Measurements from ENCODE around the gene FBXL13.

- no peak for TF ChIP-seq RAD21 (IDR thresholded peaks at IDR 0.05; ENCODE audit: low read depth)
- no peak for TF ChIP-seq MAX (IDR thresholded peaks at IDR 0.05)
- no peak for TF ChIP-seq CEBPB (IDR thresholded peaks at IDR 0.05)
- TF ChIP-seq CREB1 (IDR thresholded peaks at IDR 0.05; ENCODE audit: low read depth), result no peak
- TF ChIP-seq, protein P1, sequence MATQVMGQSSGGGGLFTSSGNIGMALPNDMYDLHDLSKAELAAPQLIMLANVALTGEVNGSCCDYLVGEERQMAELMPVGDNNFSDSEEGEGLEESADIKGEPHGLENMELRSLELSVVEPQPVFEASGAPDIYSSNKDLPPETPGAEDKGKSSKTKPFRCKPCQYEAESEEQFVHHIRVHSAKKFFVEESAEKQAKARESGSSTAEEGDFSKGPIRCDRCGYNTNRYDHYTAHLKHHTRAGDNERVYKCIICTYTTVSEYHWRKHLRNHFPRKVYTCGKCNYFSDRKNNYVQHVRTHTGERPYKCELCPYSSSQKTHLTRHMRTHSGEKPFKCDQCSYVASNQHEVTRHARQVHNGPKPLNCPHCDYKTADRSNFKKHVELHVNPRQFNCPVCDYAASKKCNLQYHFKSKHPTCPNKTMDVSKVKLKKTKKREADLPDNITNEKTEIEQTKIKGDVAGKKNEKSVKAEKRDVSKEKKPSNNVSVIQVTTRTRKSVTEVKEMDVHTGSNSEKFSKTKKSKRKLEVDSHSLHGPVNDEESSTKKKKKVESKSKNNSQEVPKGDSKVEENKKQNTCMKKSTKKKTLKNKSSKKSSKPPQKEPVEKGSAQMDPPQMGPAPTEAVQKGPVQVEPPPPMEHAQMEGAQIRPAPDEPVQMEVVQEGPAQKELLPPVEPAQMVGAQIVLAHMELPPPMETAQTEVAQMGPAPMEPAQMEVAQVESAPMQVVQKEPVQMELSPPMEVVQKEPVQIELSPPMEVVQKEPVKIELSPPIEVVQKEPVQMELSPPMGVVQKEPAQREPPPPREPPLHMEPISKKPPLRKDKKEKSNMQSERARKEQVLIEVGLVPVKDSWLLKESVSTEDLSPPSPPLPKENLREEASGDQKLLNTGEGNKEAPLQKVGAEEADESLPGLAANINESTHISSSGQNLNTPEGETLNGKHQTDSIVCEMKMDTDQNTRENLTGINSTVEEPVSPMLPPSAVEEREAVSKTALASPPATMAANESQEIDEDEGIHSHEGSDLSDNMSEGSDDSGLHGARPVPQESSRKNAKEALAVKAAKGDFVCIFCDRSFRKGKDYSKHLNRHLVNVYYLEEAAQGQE (IDR thresholded peaks at IDR 0.05; ENCODE audit: low read depth), result no peak
- TF ChIP-seq YY1 (IDR thresholded peaks at IDR 0.05; ENCODE audit: low read depth), result no peak
- TF ChIP-seq NFIC (IDR thresholded peaks at IDR 0.05), result no peak
- TF ChIP-seq TAF1 (IDR thresholded peaks at IDR 0.05; ENCODE audit: low read depth), result no peak
- no peak for TF ChIP-seq EGR1 (IDR thresholded peaks at IDR 0.05)
- TF ChIP-seq, protein P2, sequence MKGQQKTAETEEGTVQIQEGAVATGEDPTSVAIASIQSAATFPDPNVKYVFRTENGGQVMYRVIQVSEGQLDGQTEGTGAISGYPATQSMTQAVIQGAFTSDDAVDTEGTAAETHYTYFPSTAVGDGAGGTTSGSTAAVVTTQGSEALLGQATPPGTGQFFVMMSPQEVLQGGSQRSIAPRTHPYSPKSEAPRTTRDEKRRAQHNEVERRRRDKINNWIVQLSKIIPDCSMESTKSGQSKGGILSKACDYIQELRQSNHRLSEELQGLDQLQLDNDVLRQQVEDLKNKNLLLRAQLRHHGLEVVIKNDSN (IDR thresholded peaks at IDR 0.05), result no peak
- TF ChIP-seq ZBTB7A (IDR thresholded peaks at IDR 0.05; ENCODE audit: low read depth), result no peak
- TF ChIP-seq EP300 (IDR thresholded peaks at IDR 0.05; ENCODE audit: borderline replicate concordance), result no peak
Measured at GRCh38 chr7:102814025-102814471, 260.5 kb downstream of the FBXL13 start.

Measured in Ishikawa (cell line).